HFFc6 (cell line): ENCODE data around the gene GASK1A. TPM values are rescaled to one million over a fixed set of nuclear protein-coding genes. Genes with fewer than 3 reads are reported as not detected.

Source experiments
- DNase-seq: peaks from one replicate; pipeline ENCODE4 v3.0.0-alpha.2; 2018
- H3K27ac Mint-ChIP-seq: 2 replicates; pipeline ENCODE4 v1.8.0; 2020; ENCODE audit warnings: mild to moderate bottlenecking, mixed read lengths
- H3K27me3 Mint-ChIP-seq: 2 replicates; pipeline ENCODE4 v1.8.0; 2021; ENCODE audit warnings: mild to moderate bottlenecking, moderate library complexity, mixed read lengths; ENCODE audit not compliant: insufficient read depth
- H3K36me3 Mint-ChIP-seq: 2 replicates; pipeline ENCODE4 v1.8.0; 2021; ENCODE audit warnings: low read depth, mixed read lengths
- H3K4me1 Mint-ChIP-seq: 2 replicates; pipeline ENCODE4 v1.8.0; 2020; ENCODE audit warnings: low read depth, mixed read lengths
- H3K4me3 Mint-ChIP-seq: 2 replicates; pipeline ENCODE4 v1.8.0; 2020; ENCODE audit warnings: mild to moderate bottlenecking, moderate library complexity, mixed read lengths
- H3K9me3 Mint-ChIP-seq: 2 replicates; pipeline ENCODE4 v1.8.0; 2020; ENCODE audit warnings: mild to moderate bottlenecking, mixed read lengths
- total RNA-seq, 6 experiments: library from RNA; stranded (reverse); fragmentation: NEBNext Ultra II Directional; extraction: Animal tissue kit (Norgen Biotek cat#: 25700); gene quantifications; 2 replicates in 1 of 6; 3 replicates in 5 of 6; pipeline ENCODE4 v1.2.3, GENCODE V29; 2021
- TF ChIP-seq, protein P1 (sequence below): fragments of 200-600 bp; sonication (generic); IDR thresholded peaks from 2 replicates; pipeline ENCODE4 v1.5.0; 2021; ENCODE audit warnings: antibody characterized with exemption, mild to moderate bottlenecking

Gene GASK1A
- total RNA-seq, 6 experiments from 2014 or later = not detected

DNA sequence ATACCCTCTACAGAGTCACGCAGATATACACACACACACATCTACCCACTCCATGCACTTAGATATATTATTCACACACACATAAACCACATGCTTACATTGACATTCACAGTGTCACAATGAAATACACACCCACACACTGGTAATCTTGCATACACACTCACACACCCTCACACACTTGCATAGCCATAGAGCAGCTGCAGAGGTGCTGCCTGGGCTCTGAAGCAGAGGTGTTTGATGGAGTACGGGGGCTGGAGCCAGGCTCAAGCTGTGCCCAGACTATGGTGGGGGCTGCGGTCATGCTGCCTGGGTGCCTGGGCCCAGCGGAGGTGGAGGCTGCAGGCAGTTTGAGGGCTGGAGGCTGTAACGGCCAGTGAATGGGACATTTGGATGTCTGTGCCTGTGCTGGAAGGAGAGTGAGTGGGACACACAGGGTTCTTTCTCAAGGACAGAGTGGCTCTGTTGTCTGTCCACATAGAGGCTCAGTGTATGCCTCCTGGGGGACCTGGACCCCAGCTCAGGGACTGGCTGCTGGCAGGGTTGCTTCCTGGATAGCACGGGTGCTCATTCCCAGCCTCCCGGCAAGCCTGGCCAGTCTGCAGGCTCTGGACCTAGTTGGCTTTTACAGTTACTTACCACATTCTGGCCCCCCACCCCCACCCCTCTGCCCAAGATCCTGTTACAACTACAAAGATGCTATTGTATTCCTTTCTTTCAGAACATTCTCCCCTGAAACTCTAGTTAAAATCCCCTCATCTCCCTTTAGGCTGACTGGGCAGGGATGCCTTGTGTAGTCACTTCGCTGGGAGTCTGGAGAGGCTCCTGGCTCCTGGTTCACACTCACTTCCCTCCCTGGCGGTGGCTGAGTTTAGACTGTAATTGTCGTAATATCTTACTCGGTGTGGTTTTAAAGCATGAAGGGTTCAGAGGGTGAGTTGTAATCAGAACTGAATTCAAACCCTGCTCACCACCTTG lies 12.5 kb downstream of the GASK1A start:
- H3K4me1 Mint-ChIP-seq = no peaks in the 10 kb centered on the region
- H3K36me3 Mint-ChIP-seq = no peaks in the 10 kb centered on the region
- peaks cover 21% of the 10 kb centered on the region for H3K27me3 Mint-ChIP-seq
- DNase-seq = no peak
- H3K27ac Mint-ChIP-seq = no peak overlapping the region
- TF ChIP-seq, protein P1, sequence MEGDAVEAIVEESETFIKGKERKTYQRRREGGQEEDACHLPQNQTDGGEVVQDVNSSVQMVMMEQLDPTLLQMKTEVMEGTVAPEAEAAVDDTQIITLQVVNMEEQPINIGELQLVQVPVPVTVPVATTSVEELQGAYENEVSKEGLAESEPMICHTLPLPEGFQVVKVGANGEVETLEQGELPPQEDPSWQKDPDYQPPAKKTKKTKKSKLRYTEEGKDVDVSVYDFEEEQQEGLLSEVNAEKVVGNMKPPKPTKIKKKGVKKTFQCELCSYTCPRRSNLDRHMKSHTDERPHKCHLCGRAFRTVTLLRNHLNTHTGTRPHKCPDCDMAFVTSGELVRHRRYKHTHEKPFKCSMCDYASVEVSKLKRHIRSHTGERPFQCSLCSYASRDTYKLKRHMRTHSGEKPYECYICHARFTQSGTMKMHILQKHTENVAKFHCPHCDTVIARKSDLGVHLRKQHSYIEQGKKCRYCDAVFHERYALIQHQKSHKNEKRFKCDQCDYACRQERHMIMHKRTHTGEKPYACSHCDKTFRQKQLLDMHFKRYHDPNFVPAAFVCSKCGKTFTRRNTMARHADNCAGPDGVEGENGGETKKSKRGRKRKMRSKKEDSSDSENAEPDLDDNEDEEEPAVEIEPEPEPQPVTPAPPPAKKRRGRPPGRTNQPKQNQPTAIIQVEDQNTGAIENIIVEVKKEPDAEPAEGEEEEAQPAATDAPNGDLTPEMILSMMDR = no peak
- no peaks in the 10 kb centered on the region for H3K9me3 Mint-ChIP-seq
- H3K4me3 Mint-ChIP-seq = no peak overlapping the region

DNA sequence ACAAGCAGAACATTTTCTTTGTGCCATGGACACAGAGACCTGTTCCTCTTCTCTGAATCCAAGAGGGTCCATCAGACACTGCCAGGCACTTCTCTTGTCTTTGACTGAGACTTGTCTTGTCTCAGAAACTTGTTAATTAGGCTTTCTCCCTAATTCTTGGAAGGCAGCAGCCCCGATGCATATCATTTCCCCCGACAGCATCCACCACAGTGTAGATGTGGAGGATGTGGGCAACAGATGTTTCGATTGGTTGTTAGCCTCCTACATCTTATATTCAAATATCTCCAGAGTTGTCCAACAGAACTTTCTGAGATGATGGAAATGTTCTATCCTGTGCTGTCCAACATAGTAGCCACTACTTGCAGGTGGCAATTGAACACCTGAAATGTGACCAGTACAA lies 15.5 kb downstream of the GASK1A start:
- TF ChIP-seq, protein P1 = no peak
- no peak for DNase-seq
- Mint-ChIP-seq H3K27me3 (peaks cover 32% of the 10 kb centered on the region), H3K27ac (no peak overlapping the region), H3K4me3 (no peak overlapping the region), H3K4me1 (no peaks in the 10 kb centered on the region), H3K9me3 (no peaks in the 10 kb centered on the region), H3K36me3 (no peaks in the 10 kb centered on the region)

DNA sequence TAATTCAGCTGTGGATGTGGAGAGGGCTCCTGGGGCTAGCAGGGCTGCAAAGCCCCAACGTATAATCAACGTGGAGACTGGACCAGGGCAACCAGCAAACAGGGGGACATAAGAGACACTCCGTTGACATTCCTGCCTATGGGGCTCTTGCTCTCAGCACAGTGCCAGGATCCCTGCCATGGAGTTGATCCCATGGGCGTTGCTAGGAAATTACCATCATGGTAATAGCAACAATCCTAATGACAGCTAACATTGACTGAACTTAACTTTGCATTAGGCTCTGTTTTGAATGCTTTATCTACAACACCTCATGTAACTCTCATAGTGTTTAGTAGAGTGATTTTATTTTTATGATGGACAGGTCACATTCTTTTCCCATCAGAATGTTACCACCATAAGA lies 16.9 kb downstream of the GASK1A start:
- H3K27ac Mint-ChIP-seq = no peak overlapping the region
- no peaks in the 10 kb centered on the region for H3K36me3 Mint-ChIP-seq
- H3K9me3 Mint-ChIP-seq = no peaks in the 10 kb centered on the region

DNA sequence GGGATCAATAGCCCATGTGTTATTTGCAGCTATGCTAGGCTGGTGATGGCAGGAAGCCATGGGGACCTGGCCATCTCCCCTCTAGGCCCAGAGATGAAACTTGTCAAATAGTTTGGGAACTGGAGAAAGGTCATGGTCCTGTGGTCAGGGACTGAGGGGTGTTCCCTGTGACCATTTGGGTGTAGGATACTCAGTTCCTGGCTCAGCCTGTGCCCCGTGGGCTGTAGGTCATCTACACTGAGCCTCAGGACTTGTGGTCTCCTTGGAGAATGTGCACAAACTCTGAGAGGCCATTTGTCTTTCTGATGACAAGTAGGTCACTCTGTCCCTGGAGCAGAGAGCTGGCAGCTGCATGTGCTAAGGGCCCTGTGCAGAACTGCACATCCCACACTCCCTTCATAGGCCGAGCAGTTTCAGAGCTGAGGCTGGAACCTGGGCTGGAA lies 17.5 kb downstream of the GASK1A start:
- TF ChIP-seq, protein P1 = no peak
- H3K27me3 Mint-ChIP-seq = peaks cover 31% of the 10 kb centered on the region
- no peaks in the 10 kb centered on the region for H3K36me3 Mint-ChIP-seq
- no peak overlapping the region for H3K27ac Mint-ChIP-seq
- H3K9me3 Mint-ChIP-seq = no peaks in the 10 kb centered on the region
- no peak for DNase-seq
- H3K4me3 Mint-ChIP-seq = no peak overlapping the region
- peaks cover 11% of the 10 kb centered on the region for H3K4me1 Mint-ChIP-seq

More for the DNA sequence above, 16.9 kb downstream of the GASK1A start:
- Mint-ChIP-seq H3K4me1 (peaks cover 5% of the 10 kb centered on the region; the same call in 1 of the 2 replicates), H3K27me3 (peaks cover 31% of the 10 kb centered on the region), H3K4me3 (no peak overlapping the region)
- TF ChIP-seq, protein P1 = no peak
- DNase-seq = no peak

DNA sequence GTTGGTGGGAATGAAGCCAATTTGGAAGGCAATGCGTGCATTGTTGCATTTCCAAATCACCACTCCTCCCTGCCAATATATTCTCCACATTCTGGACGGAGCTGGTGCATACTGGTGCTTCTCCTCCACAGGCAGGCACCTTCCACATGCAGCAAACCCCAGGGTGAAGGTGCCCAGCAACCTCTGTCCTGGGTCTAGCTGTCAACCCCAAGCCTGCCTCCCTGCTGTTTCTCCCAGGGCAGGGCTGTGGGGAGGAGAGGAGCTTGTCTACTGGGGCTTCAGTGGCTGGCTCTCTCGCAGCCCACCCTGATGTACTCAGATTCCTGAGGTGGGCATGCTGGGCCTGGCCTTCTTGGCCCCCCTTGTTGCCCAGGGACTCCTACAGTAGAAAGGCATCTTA lies 20.1 kb downstream of the GASK1A start:
- Mint-ChIP-seq H3K4me1 (peaks cover 17% of the 10 kb centered on the region), H3K27ac (no peak overlapping the region), H3K9me3 (no peaks in the 10 kb centered on the region), H3K4me3 (no peak overlapping the region), H3K27me3 (peaks cover 32% of the 10 kb centered on the region), H3K36me3 (no peaks in the 10 kb centered on the region)
- DNase-seq = no peak
- TF ChIP-seq, protein P1 = no peak
